SH-SY5Y (cell line): ENCODE measurements around the gene STX1A.

Source experiments
- GATA2 ChIP-seq: IDR thresholded peaks from 2 replicates; pipeline ENCODE4 v1.6.1; 2011; ENCODE audit warnings: mild to moderate bottlenecking, low read depth, low read length
- GATA3 ChIP-seq: IDR thresholded peaks from 2 replicates; pipeline ENCODE4 v1.6.1; 2011; ENCODE audit warnings: low read depth, mild to moderate bottlenecking, low read length, moderate library complexity

DNA sequence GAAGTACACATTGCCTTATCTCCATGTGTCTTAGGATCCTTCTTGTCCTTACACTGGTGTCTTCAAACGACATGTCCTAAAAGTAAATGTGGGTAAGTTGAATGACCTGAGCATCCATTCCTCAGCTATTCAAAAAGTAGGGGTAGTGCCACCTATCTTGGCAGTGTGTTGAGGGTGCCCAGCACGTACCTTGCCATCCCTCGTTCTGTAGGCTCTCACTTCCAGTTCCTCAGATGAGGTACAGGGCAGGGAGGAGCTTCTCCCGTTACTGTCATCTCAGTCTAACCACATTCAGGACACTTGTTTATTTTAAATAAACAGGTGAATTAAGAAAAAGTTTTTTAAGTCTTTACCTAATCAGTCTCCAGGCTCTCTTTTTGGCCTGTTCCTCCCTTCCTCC, 23.1 kb downstream of the STX1A start:
- TF ChIP-seq GATA2 (no peak), GATA3 (no peak)
